Retinal pigment epithelial cell (primary cell): ENCODE results near the gene SGPL1.
A peak's percentile ranks its signal among the peaks of the same experiment; 100 is the strongest.

Source experiments
- DNase-seq: peaks from one replicate; pipeline ENCODE4 v3.0.0-alpha.2; 2010; ENCODE audit warnings: low read depth
- H3K4me3 ChIP-seq: 2 replicates; pipeline ENCODE4 v1.5.1; 2011; ENCODE audit warnings: mild to moderate bottlenecking, low read length, control low read depth, moderate library complexity
- CTCF ChIP-seq: conservative IDR thresholded peaks from 2 replicates; pipeline ENCODE4 v1.5.1; 2011; ENCODE audit warnings: low read depth, low read length, control low read depth, inconsistent platforms

Gene SGPL1

GRCh38 chr10:70901276-70901878, 85.6 kb downstream of the SGPL1 start:
- DNase-seq: no peak
- no peak overlapping the region for H3K4me3 ChIP-seq
- no peak for TF ChIP-seq CTCF

DNA sequence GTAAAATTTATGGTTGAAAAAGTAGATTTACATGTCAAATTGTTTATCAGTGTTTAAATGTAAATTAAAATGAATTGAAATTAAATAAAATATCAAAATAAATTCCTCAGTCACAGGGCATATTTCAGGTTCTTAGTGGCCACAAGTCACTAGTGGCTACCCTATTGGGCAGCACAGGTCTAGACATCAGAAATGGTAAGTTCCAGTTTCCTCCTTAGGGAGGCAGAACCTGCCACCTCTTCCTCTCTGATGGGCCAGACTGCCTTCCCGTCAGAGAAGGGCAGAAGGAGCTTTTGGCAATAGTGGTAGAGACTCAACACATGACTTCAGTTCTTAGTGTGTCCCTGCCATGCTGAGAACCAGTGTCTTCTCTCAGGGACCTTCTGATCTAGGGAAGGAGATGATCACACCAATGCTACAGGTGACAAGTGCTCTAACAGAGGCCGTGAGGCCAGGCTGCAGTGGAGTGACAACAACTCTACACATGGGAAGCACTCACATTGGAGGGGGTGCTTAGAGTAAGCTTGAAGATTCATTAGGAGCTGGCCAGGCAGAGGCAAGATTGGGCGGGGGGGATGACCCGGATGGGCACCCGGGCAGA, 87.0 kb downstream of the SGPL1 start:
- no peak for TF ChIP-seq CTCF
- no peak for DNase-seq
- no peak overlapping the region for H3K4me3 ChIP-seq

GRCh38 chr10:70903262-70903921, 87.6 kb downstream of the SGPL1 start:
- no peak for DNase-seq
- no peak overlapping the region for H3K4me3 ChIP-seq
- peak; percentile 95 for TF ChIP-seq CTCF

GRCh38 chr10:70905071-70906021, 89.6 kb downstream of the SGPL1 start:
- TF ChIP-seq CTCF: no peak
- H3K4me3 ChIP-seq: no peak overlapping the region
- DNase-seq: no peak

DNA sequence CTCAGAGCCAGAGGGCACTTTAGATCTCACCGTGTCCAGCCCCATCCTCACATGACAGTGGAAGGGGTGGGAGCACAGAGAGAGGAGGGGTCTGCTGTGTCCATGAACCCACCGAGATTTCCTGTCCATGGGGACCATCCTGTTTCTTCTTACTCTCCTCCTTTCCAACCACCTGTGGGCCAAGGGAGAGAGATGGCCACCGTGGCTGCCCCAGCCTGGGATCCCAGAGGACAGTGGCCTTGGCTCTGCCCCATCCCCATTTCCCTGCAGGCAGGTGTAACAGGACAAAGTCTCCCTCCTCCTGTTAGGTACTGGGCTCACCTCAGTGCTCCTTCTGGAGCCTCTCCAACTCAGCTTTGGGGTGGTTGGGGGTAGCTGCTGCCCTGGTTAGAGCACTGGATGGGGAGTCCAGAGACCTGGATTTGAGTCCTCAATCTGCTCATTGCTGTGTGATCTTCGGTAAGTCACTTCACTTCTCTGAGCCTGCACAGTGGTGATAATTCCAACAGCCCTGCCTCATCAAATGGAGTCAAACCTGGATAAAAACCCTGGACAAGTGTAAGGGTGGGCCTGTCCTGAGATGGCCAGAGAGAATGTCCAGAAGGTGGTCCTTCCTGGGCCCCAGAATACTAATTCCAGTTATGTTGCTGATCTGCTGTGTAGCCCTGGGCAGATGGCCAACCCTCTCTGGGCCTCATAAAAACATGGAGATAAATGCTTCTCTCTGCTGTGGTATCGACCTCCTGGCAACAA, 90.5 kb downstream of the SGPL1 start:
- no peak for TF ChIP-seq CTCF
- DNase-seq: no peak
- no peak overlapping the region for H3K4me3 ChIP-seq

DNA sequence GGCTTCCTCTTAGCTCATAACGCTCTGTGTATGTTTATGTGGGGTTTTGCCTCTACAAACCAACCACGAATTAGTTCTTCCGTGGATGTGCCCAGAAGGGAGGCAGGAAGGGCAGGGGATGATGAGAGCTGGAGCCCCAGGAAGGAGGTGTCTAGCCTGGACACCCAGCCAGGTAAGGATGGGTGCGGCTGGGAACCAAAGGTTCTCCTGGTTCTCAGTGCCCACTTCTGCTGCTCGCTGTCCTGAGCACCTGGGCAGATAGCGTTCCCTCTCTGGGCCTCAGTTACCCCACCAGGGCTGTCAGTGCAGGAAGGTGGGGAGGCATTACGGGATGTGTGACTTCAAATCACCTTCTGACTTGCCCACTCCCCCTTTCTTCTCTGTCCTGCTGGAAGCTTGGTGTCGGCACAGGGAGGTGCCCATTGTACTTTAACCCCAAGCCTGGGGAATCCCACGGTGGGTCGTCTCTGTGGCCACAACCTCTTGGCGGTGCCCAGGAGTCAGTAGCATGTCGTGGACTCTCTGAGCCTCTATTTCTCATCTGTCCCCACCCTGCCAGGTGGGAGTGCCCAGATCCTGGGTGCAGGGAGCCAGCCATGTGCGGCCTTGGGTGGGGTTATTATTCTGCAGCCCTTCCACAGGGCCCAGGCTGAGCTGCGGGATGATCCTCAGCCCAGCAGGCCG, 91.3 kb downstream of the SGPL1 start:
- DNase-seq: no peak

More for the DNA sequence above, 91.3 kb downstream of the SGPL1 start:
- TF ChIP-seq CTCF: no peak
- no peak overlapping the region for H3K4me3 ChIP-seq
